K562 (cell line): ENCODE results near the gene ALDH16A1. TPM values are rescaled to one million over a fixed set of nuclear protein-coding genes. Genes with fewer than 3 reads are reported as not detected.

Source experiments
- ATF1 ChIP-seq, 2 experiments: fragments of 450-650 bp in 1 of 2; IDR thresholded peaks; 2 replicates each; pipeline ENCODE4 v1.6.1; 2016; ENCODE audit warnings: missing compliant biosample characterization in 1 of 2, missing genetic modification characterization in 1 of 2
- BRCA1 ChIP-seq, 2 experiments: fragments of 450-650 bp in 1 of 2; sonication (generic) in 1 of 2; formaldehyde crosslinking in 1 of 2; IDR thresholded peaks; 2 replicates each; pipeline versions ENCODE4 v1.5.0 to v1.6.1; 2017 to 2020; ENCODE audit warnings: mild to moderate bottlenecking in 1 of 2, missing genetic modification reagents in 1 of 2
- CREB1 ChIP-seq, 2 experiments: sonication (generic) in 1 of 2; formaldehyde crosslinking in 1 of 2; IDR thresholded peaks; 2 replicates each; pipeline versions ENCODE4 v1.6.1 to v1.8.0; 2012 to 2022; ENCODE audit warnings: inconsistent platforms in 1 of 2, mild to moderate bottlenecking in 1 of 2, missing genetic modification reagents in 1 of 2, moderate library complexity in 1 of 2
- CREM ChIP-seq: IDR thresholded peaks from 2 replicates; pipeline ENCODE4 v1.6.1; 2014; ENCODE audit warnings: antibody characterized with exemption, low read depth
- CSDE1 ChIP-seq, 2 experiments: fragments of 450-650 bp; IDR thresholded peaks; 2 replicates each; pipeline ENCODE4 v1.6.1; 2016; ENCODE audit warnings: mild to moderate bottlenecking in 1 of 2
- CTBP1 ChIP-seq: fragments of 450-650 bp; IDR thresholded peaks from 2 replicates; pipeline ENCODE4 v1.6.1; 2016; ENCODE audit warnings: borderline replicate concordance
- CXXC5 ChIP-seq: fragments of 250-450 bp; sonication (Bioruptor Pico); IDR thresholded peaks from 2 replicates; pipeline ENCODE4 v1.8.0; 2022; ENCODE audit warnings: inconsistent platforms, mild to moderate bottlenecking, moderate library complexity
- E2F1 ChIP-seq: sonication (generic); formaldehyde crosslinking; IDR thresholded peaks from 2 replicates; pipeline ENCODE4 v1.8.1; 2023; ENCODE audit warnings: mild to moderate bottlenecking, missing genetic modification reagents, moderate library complexity
- FOS ChIP-seq: IDR thresholded peaks from 3 replicates; pipeline ENCODE4 v1.6.1; 2011; ENCODE audit not compliant: insufficient read length; ENCODE audit errors: extremely low read depth
- FOXK2 ChIP-seq, 2 experiments: fragments of 450-650 bp; IDR thresholded peaks in 1 of 2; conservative IDR thresholded peaks in 1 of 2; 2 replicates each; pipeline ENCODE4 v1.6.1; 2016; ENCODE audit warnings: low read depth in 2 of 2, mild to moderate bottlenecking in 1 of 2
- GABPB1 ChIP-seq: sonication (generic); formaldehyde crosslinking; IDR thresholded peaks from 2 replicates; pipeline ENCODE4 v1.8.0; 2022; ENCODE audit warnings: mild to moderate bottlenecking, missing genetic modification reagents
- GTF2E2 ChIP-seq: fragments of 200-800 bp; sonication (Bioruptor generic); IDR thresholded peaks from 2 replicates; pipeline ENCODE4 v1.6.1; 2016; ENCODE audit warnings: missing genetic modification characterization, missing compliant biosample characterization
- HNRNPK ChIP-seq: fragments of 200-400 bp; formaldehyde crosslinking; IDR thresholded peaks from one replicate; pipeline ENCODE4 v1.6.1; 2018; ENCODE audit warnings: mild to moderate bottlenecking, low read depth, low read length; ENCODE audit not compliant: poor library complexity, severe bottlenecking
- KDM1A ChIP-seq, 2 experiments: fragments of 450-650 bp; IDR thresholded peaks; 2 replicates each; pipeline ENCODE4 v1.6.1; 2016; ENCODE audit warnings: mild to moderate bottlenecking in 2 of 2
- LCOR ChIP-seq: sonication (generic); formaldehyde crosslinking; IDR thresholded peaks from 2 replicates; pipeline ENCODE4 v1.8.0; 2022; ENCODE audit warnings: mild to moderate bottlenecking, missing genetic modification reagents
- MNT ChIP-seq, 2 experiments: fragments of 450-650 bp; conservative IDR thresholded peaks; 2 replicates each; pipeline ENCODE4 v1.6.1; 2017; ENCODE audit warnings: mild to moderate bottlenecking in 2 of 2, moderate library complexity in 2 of 2
- NR1H2 ChIP-seq: sonication (generic); formaldehyde crosslinking; IDR thresholded peaks from 2 replicates; pipeline ENCODE4 v1.4.0; 2020; ENCODE audit warnings: mild to moderate bottlenecking, missing genetic modification reagents
- NRF1 ChIP-seq, 2 experiments: fragments of 450-650 bp; IDR thresholded peaks in 1 of 2; conservative IDR thresholded peaks in 1 of 2; 2 replicates each; pipeline ENCODE4 v1.6.1; 2014; ENCODE audit warnings: mild to moderate bottlenecking in 2 of 2
- RB1 ChIP-seq: fragments of 450-650 bp; IDR thresholded peaks from 2 replicates; pipeline ENCODE4 v1.6.1; 2017; ENCODE audit warnings: low read depth, mild to moderate bottlenecking
- RFX1 ChIP-seq: fragments of 450-650 bp; IDR thresholded peaks from 2 replicates; pipeline ENCODE4 v1.6.1; 2016; ENCODE audit warnings: mild to moderate bottlenecking, moderate library complexity
- ZNF24 ChIP-seq: fragments of 450-650 bp; IDR thresholded peaks from 2 replicates; pipeline ENCODE4 v1.6.1; 2016
- ZNF324 ChIP-seq: fragments of 250-450 bp; sonication (Bioruptor Pico); IDR thresholded peaks from 2 replicates; pipeline ENCODE4 v1.4.0; 2020; ENCODE audit warnings: mild to moderate bottlenecking
- ZNF449 ChIP-seq: fragments of 250-450 bp; sonication (Bioruptor Pico); IDR thresholded peaks from 2 replicates; pipeline ENCODE4 v1.8.0; 2022; ENCODE audit warnings: moderate library complexity, mild to moderate bottlenecking, inconsistent platforms
- ZNF589 ChIP-seq: fragments of 200-800 bp; sonication (Bioruptor generic); IDR thresholded peaks from 2 replicates; pipeline ENCODE4 v1.6.1; 2016; ENCODE audit warnings: low read depth, missing genetic modification characterization, missing compliant biosample characterization
- polyA plus RNA-seq, 8 experiments: library from polyadenylated mRNA; depleted of rRNA in 4 of 8; stranded (reverse) in 5 of 8; unstranded in 3 of 8; fragments of >200 nt; fragmentation: Nextera tagmentation in 2 of 8; fragmentation: Illumina TruSeq in 1 of 8; extraction: Ambion mirVana in 2 of 8; extraction: Trizol in 1 of 8; gene quantifications; 2 replicates each; pipeline versions ENCODE4 v1.2.1 to v1.2.3, GENCODE V29; 2011 to 2014; ENCODE audit warnings: inconsistent platforms in 1 of 8, missing spikeins in 1 of 8
- total RNA-seq, 7 experiments: library from RNA; depleted of rRNA in 6 of 7; stranded (reverse); fragments of >200 nt in 6 of 7; fragmentation: Illumina TruSeq in 2 of 7; extraction: Trizol in 2 of 7; gene quantifications; 2 replicates each; pipeline versions ENCODE4 v1.2.1 to v1.2.3, GENCODE V29; 2011 to 2021; ENCODE audit warnings: low replicate concordance in 1 of 7

ALDH16A1 gene
- total and polyA plus RNA-seq, 9 of the 15 experiments (the other 6 are each of a cell fraction or from before 2014, with no cell fraction given): 2.2 to 52.2 (median 7.6) TPM

- TF ChIP-seq NRF1 (conservative IDR thresholded peaks at IDR 0.05 in 1 of 2, IDR thresholded peaks at IDR 0.05 in 1 of 2) (peak; percentile 80 to 83), CREM (0 out of 2 replicates have a peak, but pooled peaks have one; percentile 25), BRCA1 (IDR thresholded peaks at IDR 0.05) (no peak), BRCA1 (CRISPR knock-in tag; IDR thresholded peaks at IDR 0.05) (0 out of 2 replicates have a peak, but pooled peaks have one; percentile 20), GTF2E2 (tag) (0 out of 2 replicates have a peak, but pooled peaks have one; percentile 45), FOXK2 (conservative IDR thresholded peaks at IDR 0.05 in 1 of 2, IDR thresholded peaks at IDR 0.05 in 1 of 2; ENCODE audit: low read depth in 2 of 2) (no peak), MNT (conservative IDR thresholded peaks at IDR 0.05) (0 out of 4 replicates have a peak, but pooled peaks of 1 of the 2 experiments have one; percentile 31), CTBP1 (peak; percentile 100), FOS (peak; percentile 2), GABPB1 (CRISPR knock-in tag) (peak; percentile 49; the same call in 1 of the 2 replicates), KDM1A (IDR thresholded peaks at IDR 0.05) (0 out of 4 replicates have a peak, but pooled peaks of 1 of the 2 experiments have one; percentile 8), ZNF24 (no peak), RFX1 (peak; percentile 99), LCOR (peak; percentile 43; the same call in 1 of the 2 replicates), E2F1 (peak; percentile 62; the same call in 1 of the 2 replicates), ZNF589 (CRISPR knock-in tag) (no peak), CXXC5 (peak; percentile 76), HNRNPK (no peak), NR1H2 (CRISPR knock-in tag) (0 out of 2 replicates have a peak, but pooled peaks have one; percentile 49), ZNF324 (CRISPR knock-in tag) (no peak), CREB1 (IDR thresholded peaks at IDR 0.05) (no peak), CREB1 (CRISPR knock-in tag; IDR thresholded peaks at IDR 0.05) (peak; percentile 37; the same call in 1 of the 2 replicates), RB1 (peak; percentile 65; the same call in 1 of the 2 replicates), ATF1 (CRISPR knock-in tag; IDR thresholded peaks at IDR 0.05) (no peak), ATF1 (tag; IDR thresholded peaks at IDR 0.05) (peak; percentile 50; the same call in 1 of the 2 replicates), ZNF449 (CRISPR knock-in tag) (no peak), CSDE1 (IDR thresholded peaks at IDR 0.05) (peak in 1 of 2 experiments; percentile 94; a peak in 2 of 4 replicates)
Measured at GRCh38 chr19:49421039-49421877, 31.8 kb upstream of the ALDH16A1 start (continued).
